GM12801 (cell line): ENCODE results near the gene LCN10.

Experiments used
- CTCF ChIP-seq: IDR thresholded peaks from one replicate; pipeline ENCODE4 v1.5.1; 2011; ENCODE audit warnings: control low read depth; ENCODE audit not compliant: insufficient read length; ENCODE audit errors: extremely low read depth

The LCN10 gene

GRCh38 chr9:136742591-136743391 is at the start of gene LCN10:
TSS of gene LCN10 (minus strand) at chr9:136742940. CDS start at chr9:136742903, 37 bp downstream.
- no peak for TF ChIP-seq CTCF

- peak; percentile 42 for TF ChIP-seq CTCF
Measured at GRCh38 chr9:136791516-136792276, 49.0 kb upstream of the LCN10 start.

GRCh38 chr9:136790640-136791515 is 48.1 kb upstream of the LCN10 start, which contains the start of gene TMEM141:
TSS of gene TMEM141 (plus strand) at chr9:136791344. CDS start at chr9:136791371, 27 bp downstream.
- TF ChIP-seq CTCF = no peak

- TF ChIP-seq CTCF = no peak
Measured at GRCh38 chr9:136789523-136789937, 46.8 kb upstream of the LCN10 start.

GRCh38 chr9:136787690-136788400 is 45.1 kb upstream of the LCN10 start:
- no peak for TF ChIP-seq CTCF

GRCh38 chr9:136786451-136786850 is 43.7 kb upstream of the LCN10 start:
- no peak for TF ChIP-seq CTCF
